Measurements from ENCODE around the gene UBA6.
"Not testable (repeated sequence)": the region's sequence is repeated elsewhere in the genome, so short reads cannot be mapped to it uniquely, and the experiment has no call there.

The UBA6 gene

GRCh38 chr4:67714955-67715354 lies 14.0 kb upstream of the UBA6 start:
- no peak for DNase-seq (ENCODE audit: low read depth)
- no peak for TF ChIP-seq CTCF (IDR thresholded peaks at IDR 0.05; ENCODE audit: insufficient read depth, low read depth, low read length, missing control alignments)
- no peak overlapping the region for H3K4me3 ChIP-seq (ENCODE audit: low read depth, low read length)

- TF ChIP-seq CTCF (IDR thresholded peaks at IDR 0.05; ENCODE audit: insufficient read depth, low read depth, low read length, missing control alignments), result no peak
- DNase-seq (ENCODE audit: low read depth), result peak; percentile 11
- H3K4me3 ChIP-seq (ENCODE audit: low read depth, low read length), result no peak overlapping the region
Observed at GRCh38 chr4:67714248-67714583, 13.3 kb upstream of the UBA6 start.

- no peak for DNase-seq (ENCODE audit: low read depth)
- TF ChIP-seq CTCF (IDR thresholded peaks at IDR 0.05; ENCODE audit: insufficient read depth, low read depth, low read length, missing control alignments), result no peak
- H3K4me3 ChIP-seq (ENCODE audit: low read depth, low read length), result no peak overlapping the region
Observed at GRCh38 chr4:67713529-67714247, 12.7 kb upstream of the UBA6 start.

GRCh38 chr4:67712650-67713528 lies 11.9 kb upstream of the UBA6 start:
- DNase-seq (ENCODE audit: low read depth), result no peak
- TF ChIP-seq CTCF (IDR thresholded peaks at IDR 0.05; ENCODE audit: insufficient read depth, low read depth, low read length, missing control alignments), result no peak
- H3K4me3 ChIP-seq (ENCODE audit: low read depth, low read length), result no peak overlapping the region

- no peak for DNase-seq (ENCODE audit: low read depth)
- no peak overlapping the region for H3K4me3 ChIP-seq (ENCODE audit: low read depth, low read length)
- no peak for TF ChIP-seq CTCF (IDR thresholded peaks at IDR 0.05; ENCODE audit: insufficient read depth, low read depth, low read length, missing control alignments)
Observed at GRCh38 chr4:67712000-67712625, 11.2 kb upstream of the UBA6 start.

GRCh38 chr4:67706682-67707081 lies 5.7 kb upstream of the UBA6 start:
- not testable (repeated sequence) for H3K4me3 ChIP-seq (ENCODE audit: low read depth, low read length); DNase-seq (ENCODE audit: low read depth)

GRCh38 chr4:67704843-67705242 lies 3.9 kb upstream of the UBA6 start:
- no peak for TF ChIP-seq CTCF (IDR thresholded peaks at IDR 0.05; ENCODE audit: insufficient read depth, low read depth, low read length, missing control alignments)
- no peak for DNase-seq (ENCODE audit: low read depth)
- no peak overlapping the region for H3K4me3 ChIP-seq (ENCODE audit: low read depth, low read length)

All from GM12865 (cell line).